IMR-90 (cell line): ENCODE measurements around the gene ELP4. TPM values are rescaled to one million over a fixed set of nuclear protein-coding genes. Genes with fewer than 3 reads are reported as not detected.

Source experiments
- ATAC-seq: fragments of 200-7000 bp; cut with Tn5 transposase; 2 replicates; pipeline ENCODE4 v1.9.1; 2020; ENCODE audit warnings: low read depth, mild to moderate bottlenecking, moderate library complexity
- BruUV-seq: library from RNA; stranded (reverse); fragments of 400-500 nt; replicated peaks from 2 replicates; lab custom pipeline; 2021; lab: Mats Ljungman, UMichigan
- CTCF ChIA-PET: fragments of 300-600 bp; formaldehyde crosslinking; extraction: SDS; loops from one replicate; lab custom pipeline; 2021; ENCODE audit warnings: antibody characterized with exemption; lab: Yijun Ruan, JAX
- POLR2A ChIA-PET: fragments of 300-600 bp; sonication (Branson Sonifier 250); formaldehyde crosslinking; loops from one replicate; lab custom pipeline; 2022; ENCODE audit warnings: antibody characterized with exemption; ENCODE audit not compliant: unreplicated experiment; lab: Charles Lee
- DNase-seq: peaks from one replicate; pipeline ENCODE4 v3.0.0; 2013
- H2AFZ ChIP-seq: replicated peaks from 2 replicates; pipeline ENCODE3; 2013; ENCODE audit warnings: low read length, mild to moderate bottlenecking; ENCODE audit not compliant: poor library complexity
- H2AK5ac ChIP-seq: 2 replicates; pipeline ENCODE4 v1.6.1; 2013; ENCODE audit warnings: low read depth, low read length, inconsistent platforms
- H2AK9ac ChIP-seq: replicated peaks from 2 replicates; pipeline ENCODE3; 2013; ENCODE audit warnings: mild to moderate bottlenecking, low read depth, low read length, moderate library complexity; ENCODE audit not compliant: poor library complexity
- H2BK120ac ChIP-seq: 2 replicates; pipeline ENCODE4 v1.6.1; 2013; ENCODE audit warnings: low read depth, low read length, inconsistent platforms
- H2BK15ac ChIP-seq: 3 replicates; pipeline ENCODE4 v1.6.1; 2013; ENCODE audit warnings: low read depth, low read length, inconsistent platforms
- H2BK20ac ChIP-seq: 2 replicates; pipeline ENCODE4 v1.6.1; 2013; ENCODE audit warnings: low read depth, mild to moderate bottlenecking, inconsistent platforms, low read length, moderate library complexity
- H2BK5ac ChIP-seq: 2 replicates; pipeline ENCODE4 v1.6.1; 2013; ENCODE audit warnings: mild to moderate bottlenecking, low read depth, low read length, inconsistent platforms; ENCODE audit not compliant: poor library complexity, severe bottlenecking
- H3K14ac ChIP-seq: replicated peaks from 2 replicates; pipeline ENCODE4 v1.6.1; 2013; ENCODE audit warnings: low read depth, low read length, inconsistent platforms
- H3K18ac ChIP-seq: 2 replicates; pipeline ENCODE4 v1.6.1; 2013; ENCODE audit warnings: low read depth, low read length, control low read depth
- H3K23ac ChIP-seq: 2 replicates; pipeline ENCODE4 v1.6.1; 2013; ENCODE audit warnings: low read depth, low read length, inconsistent platforms
- H3K27ac ChIP-seq: 2 replicates; pipeline ENCODE4 v1.5.1; 2013; ENCODE audit warnings: mild to moderate bottlenecking, control low read depth, low read length; ENCODE audit not compliant: insufficient read depth
- H3K27me3 ChIP-seq: 2 replicates; pipeline ENCODE4 v1.6.1; 2013; ENCODE audit warnings: low read length; ENCODE audit not compliant: control insufficient read depth, insufficient read depth
- H3K36me3 ChIP-seq: 2 replicates; pipeline ENCODE4 v1.6.1; 2013; ENCODE audit warnings: low read length, mixed read lengths; ENCODE audit not compliant: control insufficient read depth, insufficient read depth
- H3K4ac ChIP-seq: 2 replicates; pipeline ENCODE4 v1.6.1; 2013; ENCODE audit warnings: low read depth, low read length, inconsistent platforms
- H3K4me1 ChIP-seq: 2 replicates; pipeline ENCODE4 v1.6.1; 2013; ENCODE audit warnings: low read length, mixed read lengths; ENCODE audit not compliant: control insufficient read depth, insufficient read depth
- H3K4me2 ChIP-seq: 2 replicates; pipeline ENCODE4 v1.6.1; 2013; ENCODE audit warnings: low read depth, mild to moderate bottlenecking, control low read depth, low read length, moderate library complexity
- H3K4me3 ChIP-seq: 2 replicates; pipeline ENCODE4 v1.5.1; 2013; ENCODE audit warnings: low read depth, mild to moderate bottlenecking, control low read depth, low read length, moderate library complexity; ENCODE audit not compliant: insufficient read depth
- H3K56ac ChIP-seq: 2 replicates; pipeline ENCODE4 v1.6.1; 2013; ENCODE audit warnings: low read length, inconsistent platforms; ENCODE audit not compliant: insufficient read depth; ENCODE audit errors: extremely low read depth
- H3K79me1 ChIP-seq, 2 experiments: 2 replicates each; pipeline ENCODE4 v1.6.1; 2013; ENCODE audit warnings: low read length in 2 of 2, inconsistent platforms in 1 of 2, low read depth in 1 of 2
- H3K9ac ChIP-seq: 2 replicates; pipeline ENCODE4 v1.6.1; 2013; ENCODE audit warnings: low read depth, low read length, control low read depth
- H3K9me1 ChIP-seq: 2 replicates; pipeline ENCODE4 v1.6.1; 2013; ENCODE audit warnings: low read length, inconsistent platforms; ENCODE audit not compliant: insufficient read depth
- H3K9me3 ChIP-seq: 2 replicates; pipeline ENCODE4 v1.6.1; 2013; ENCODE audit warnings: low read length; ENCODE audit not compliant: control insufficient read depth, insufficient read depth
- H4K20me1 ChIP-seq: 2 replicates; pipeline ENCODE4 v1.6.1; 2013; ENCODE audit warnings: low read length, inconsistent platforms; ENCODE audit not compliant: insufficient read depth
- H4K5ac ChIP-seq: 2 replicates; pipeline ENCODE4 v1.6.1; 2013; ENCODE audit warnings: mild to moderate bottlenecking, low read depth, low read length, control low read depth
- H4K8ac ChIP-seq, 2 experiments: 2 replicates each; pipeline ENCODE4 v1.6.1; 2013; ENCODE audit warnings: low read depth in 2 of 2, low read length in 2 of 2, control low read depth in 1 of 2, inconsistent platforms in 1 of 2
- H4K91ac ChIP-seq: 2 replicates; pipeline ENCODE4 v1.6.1; 2013; ENCODE audit warnings: low read depth, low read length, inconsistent platforms; ENCODE audit not compliant: insufficient read depth
- MAFK ChIP-seq: IDR thresholded peaks from 2 replicates; pipeline ENCODE4 v1.6.1; 2012; ENCODE audit warnings: low read depth, low read length, improper control_type of control experiment
- SMC3 ChIP-seq: fragments of 150-350 bp; IDR thresholded peaks from 2 replicates; pipeline ENCODE4 v1.6.1; 2016; ENCODE audit warnings: low read depth, mild to moderate bottlenecking, antibody characterized with exemption, low read length, moderate library complexity
- dilution Hi-C: fragments of 300-500 bp; cut with HindIII; formaldehyde crosslinking; loops from one replicate; pipeline ENCODE4 v1.14.3; 2018; ENCODE audit warnings: low sequenced_read_pairs; ENCODE audit not compliant: unreplicated experiment
- in situ Hi-C: fragments of 300-500 bp; cut with MboI; formaldehyde crosslinking; loops from 3 replicates; pipeline ENCODE4 v1.14.3; 2019; ENCODE audit warnings: low sequenced_read_pairs, inconsistent platforms, mixed read lengths
- intact Hi-C: fragments of 100-400 bp; cut with micrococcal nuclease; formaldehyde crosslinking; loops from 2 replicates; pipeline ENCODE4 v1.10.0; 2022
- polyA plus RNA-seq, 3 experiments: library from polyadenylated mRNA; depleted of rRNA; stranded (reverse); fragments of >200 nt; gene quantifications; 2 replicates each; pipeline ENCODE4 v1.2.3, GENCODE V29; 2012; ENCODE audit warnings: low replicate concordance in 1 of 3
- total RNA-seq: library from RNA; depleted of rRNA; stranded (reverse); fragments of >200 nt; gene quantifications from 2 replicates; pipeline ENCODE4 v1.2.3, GENCODE V29; 2012

The ELP4 gene
- total and polyA plus RNA-seq, 2 of the 4 experiments (the other 2 are of a cell fraction) = 8.4 to 20.4 TPM

GRCh38 chr11:31521497-31522150 is 12.1 kb downstream of the ELP4 start:
- dilution Hi-C loops (no loop called here), intact Hi-C loops (no loop called here), in situ Hi-C loops (no loop called here)
- Histone ChIP-seq H2AK5ac (no peak overlapping the region), H3K27me3 (no peaks in the 10 kb centered on the region), H2AK9ac (no peak overlapping the region), H3K27ac (no peak overlapping the region), H3K36me3 (no peaks in the 10 kb centered on the region), H2BK15ac (no peak overlapping the region), H3K4me2 (no peak overlapping the region), H3K9me3 (no peaks in the 10 kb centered on the region), H2AFZ (no peak overlapping the region), H2BK120ac (no peak overlapping the region), H3K4me1 (no peaks in the 10 kb centered on the region), H3K18ac (no peak overlapping the region), H4K5ac (no peak overlapping the region), H3K14ac (no peak overlapping the region), H4K20me1 (no peaks in the 10 kb centered on the region), H3K4ac (no peak overlapping the region), H4K91ac (no peak overlapping the region), H3K9me1 (no peaks in the 10 kb centered on the region), H2BK20ac (no peak overlapping the region), H3K4me3 (no peak overlapping the region), H2BK5ac (no peak overlapping the region), H3K23ac (no peak overlapping the region), H3K9ac (no peak overlapping the region), H3K56ac (no peak overlapping the region), H3K79me1 (peaks cover 0 to 4% of the 10 kb centered on the region in 2 experiments; a peak in 1 of 4 replicates), H4K8ac (no peak overlapping the region)
- ATAC-seq = no peak
- TF ChIP-seq SMC3 = no peak
- TF ChIP-seq MAFK = peak; percentile 40; the same call in 1 of the 2 replicates
- DNase-seq = no peak
- ChIA-PET CTCF (no interaction called here), POLR2A (no interaction called here)
- no TSS peak for BruUV-seq
